Vagina (tissue), 2 donors: ENCODE data around the gene HAUS5. TPM values are rescaled to one million over a fixed set of nuclear protein-coding genes. Genes with fewer than 3 reads are reported as not detected.

ENCODE experiments used
- DNase-seq, 2 donors: peaks; one replicate each; pipeline ENCODE4 v3.0.0-alpha.2; 2017; ENCODE audit errors: extremely low spot score in 2 of 2
- H3K27ac ChIP-seq: fragments of 200-600 bp; sonication (generic); one replicate; pipeline ENCODE4 v1.5.1; 2019
- H3K27me3 ChIP-seq: fragments of 200-600 bp; sonication (generic); one replicate; pipeline ENCODE4 v1.5.1; 2019
- H3K36me3 ChIP-seq, 2 donors: fragments of 200-600 bp; sonication (generic); one replicate each; pipeline ENCODE4 v1.5.1; 2017 to 2019
- H3K4me1 ChIP-seq: fragments of 200-600 bp; sonication (generic); one replicate; pipeline ENCODE4 v1.5.1; 2019
- H3K4me3 ChIP-seq, 2 donors: fragments of 200-600 bp; sonication (generic); 1 replicate in 1 of 2; 2 replicates in 1 of 2; pipeline ENCODE4 v1.5.1; 2016 to 2019
- H3K9me3 ChIP-seq: fragments of 200-600 bp; sonication (generic); one replicate; pipeline ENCODE4 v1.5.1; 2019
- POLR2A ChIP-seq, 2 donors: fragments of 450-650 bp; IDR thresholded peaks; one replicate each; pipeline ENCODE4 v1.6.1; 2017; ENCODE audit warnings: antibody characterized with exemption in 2 of 2, mild to moderate bottlenecking in 2 of 2, moderate library complexity in 2 of 2
- POLR2AphosphoS5 ChIP-seq, 2 donors: sonication (generic); formaldehyde crosslinking; IDR thresholded peaks; one replicate each; pipeline ENCODE4 v1.9.0; 2017; ENCODE audit warnings: antibody characterized with exemption in 2 of 2, mild to moderate bottlenecking in 2 of 2, low read depth in 1 of 2; ENCODE audit not compliant: insufficient read depth in 1 of 2
- intact Hi-C: fragments of 100-400 bp; cut with DNase I; formaldehyde crosslinking; loops from one replicate; pipeline ENCODE4 v1.15.1; 2023
- total RNA-seq: library from RNA; depleted of rRNA; stranded (reverse); fragments of >200 nt; gene quantifications from one replicate; pipeline ENCODE4 v1.2.3, GENCODE V29; 2016
- TF ChIP-seq, protein P1 (sequence below), 3 experiments: fragments of 450-650 bp in 2 of 3; fragments of 200-600 bp in 1 of 3; sonication (generic) in 1 of 3; IDR thresholded peaks; one replicate each; pipeline ENCODE4 v1.5.1; 2017 to 2019; ENCODE audit warnings: antibody characterized with exemption in 3 of 3, mild to moderate bottlenecking in 2 of 3, moderate library complexity in 2 of 3

Gene HAUS5
- total RNA-seq, 1 donor from 2014 or later, result 11.0 TPM

GRCh38 chr19:35608251-35608650 is 4.3 kb upstream of the HAUS5 start:
- TF ChIP-seq, protein P1, sequence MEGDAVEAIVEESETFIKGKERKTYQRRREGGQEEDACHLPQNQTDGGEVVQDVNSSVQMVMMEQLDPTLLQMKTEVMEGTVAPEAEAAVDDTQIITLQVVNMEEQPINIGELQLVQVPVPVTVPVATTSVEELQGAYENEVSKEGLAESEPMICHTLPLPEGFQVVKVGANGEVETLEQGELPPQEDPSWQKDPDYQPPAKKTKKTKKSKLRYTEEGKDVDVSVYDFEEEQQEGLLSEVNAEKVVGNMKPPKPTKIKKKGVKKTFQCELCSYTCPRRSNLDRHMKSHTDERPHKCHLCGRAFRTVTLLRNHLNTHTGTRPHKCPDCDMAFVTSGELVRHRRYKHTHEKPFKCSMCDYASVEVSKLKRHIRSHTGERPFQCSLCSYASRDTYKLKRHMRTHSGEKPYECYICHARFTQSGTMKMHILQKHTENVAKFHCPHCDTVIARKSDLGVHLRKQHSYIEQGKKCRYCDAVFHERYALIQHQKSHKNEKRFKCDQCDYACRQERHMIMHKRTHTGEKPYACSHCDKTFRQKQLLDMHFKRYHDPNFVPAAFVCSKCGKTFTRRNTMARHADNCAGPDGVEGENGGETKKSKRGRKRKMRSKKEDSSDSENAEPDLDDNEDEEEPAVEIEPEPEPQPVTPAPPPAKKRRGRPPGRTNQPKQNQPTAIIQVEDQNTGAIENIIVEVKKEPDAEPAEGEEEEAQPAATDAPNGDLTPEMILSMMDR (IDR thresholded peaks at IDR 0.05), result no peak
- TF ChIP-seq POLR2A (IDR thresholded peaks at IDR 0.05), result no peak
- no peak for TF ChIP-seq POLR2AphosphoS5 (IDR thresholded peaks at IDR 0.05; ENCODE audit: insufficient read depth in 1 of 2, low read depth in 1 of 2)
- intact Hi-C loops, result no loop called here
- Histone ChIP-seq H3K36me3 (no peaks in the 10 kb centered on the region), H3K27me3 (no peaks in the 10 kb centered on the region), H3K4me1 (peaks cover 13% of the 10 kb centered on the region), H3K9me3 (peaks cover 3% of the 10 kb centered on the region), H3K4me3 (no peak overlapping the region), H3K27ac (no peak overlapping the region)
- DNase-seq, result no peak

- no peaks in the 10 kb centered on the region for H3K27me3 ChIP-seq
- no peak for DNase-seq
- no peak overlapping the region for H3K27ac ChIP-seq
- peaks cover 16% of the 10 kb centered on the region for H3K4me1 ChIP-seq
- no peaks in the 10 kb centered on the region for H3K36me3 ChIP-seq
- H3K9me3 ChIP-seq, result peaks cover 3% of the 10 kb centered on the region
- no peak overlapping the region for H3K4me3 ChIP-seq
- TF ChIP-seq, protein P1 (IDR thresholded peaks at IDR 0.05), result no peak
- intact Hi-C loops, result no loop called here
Measured at GRCh38 chr19:35609851-35610353, 2.6 kb upstream of the HAUS5 start.

GRCh38 chr19:35612224-35612558 is 344 bp upstream of the HAUS5 start:
- intact Hi-C loops, result no loop called here
- Histone ChIP-seq H3K9me3 (peaks cover 3% of the 10 kb centered on the region), H3K27ac (peak overlapping the region; percentile 57)

GRCh38 chr19:35613574-35613973 is 1.0 kb downstream of the HAUS5 start:
- Histone ChIP-seq H3K4me3 (no peak overlapping the region), H3K4me1 (peaks cover 16% of the 10 kb centered on the region), H3K36me3 (no peaks in the 10 kb centered on the region), H3K27me3 (no peaks in the 10 kb centered on the region), H3K9me3 (no peaks in the 10 kb centered on the region), H3K27ac (no peak overlapping the region)
- intact Hi-C loops, result no loop called here
- no peak for DNase-seq
- TF ChIP-seq, protein P1 (IDR thresholded peaks at IDR 0.05), result no peak
- TF ChIP-seq POLR2AphosphoS5 (IDR thresholded peaks at IDR 0.05; ENCODE audit: insufficient read depth in 1 of 2, low read depth in 1 of 2) (no peak), POLR2A (IDR thresholded peaks at IDR 0.05) (no peak)

More at GRCh38 chr19:35612224-35612558, 344 bp upstream of the HAUS5 start:
- TF ChIP-seq, protein P1 (IDR thresholded peaks at IDR 0.05), result no peak
- TF ChIP-seq POLR2AphosphoS5 (IDR thresholded peaks at IDR 0.05; ENCODE audit: insufficient read depth in 1 of 2, low read depth in 1 of 2), result no peak
- no peak for TF ChIP-seq POLR2A (IDR thresholded peaks at IDR 0.05)
- Histone ChIP-seq H3K36me3 (no peaks in the 10 kb centered on the region), H3K4me1 (peaks cover 16% of the 10 kb centered on the region), H3K4me3 (peak overlapping the region; percentile 56 to 90), H3K27me3 (no peaks in the 10 kb centered on the region)
- no peak for DNase-seq

DNA sequence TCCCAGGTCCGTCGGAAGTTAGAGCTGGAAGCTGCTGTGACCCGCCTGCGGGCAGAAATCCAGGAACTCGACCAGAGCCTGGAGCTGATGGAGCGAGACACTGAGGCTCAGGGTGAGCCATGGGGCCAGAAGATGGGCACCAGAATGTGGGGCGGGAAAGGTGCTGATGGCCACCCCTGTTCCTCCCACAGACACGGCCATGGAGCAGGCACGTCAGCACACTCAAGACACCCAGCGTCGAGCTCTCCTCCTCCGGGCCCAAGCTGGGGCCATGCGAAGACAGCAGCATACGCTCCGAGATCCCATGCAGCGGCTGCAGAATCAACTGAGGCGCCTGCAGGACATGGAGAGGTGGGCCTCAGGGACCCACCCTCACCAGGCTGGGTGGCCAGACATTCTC is 2.5 kb downstream of the HAUS5 start:
- H3K27ac ChIP-seq, result no peak overlapping the region
- no peak overlapping the region for H3K4me3 ChIP-seq
- H3K27me3 ChIP-seq, result no peaks in the 10 kb centered on the region
- no peak for DNase-seq
- TF ChIP-seq, protein P1 (IDR thresholded peaks at IDR 0.05), result no peak
- no peak for TF ChIP-seq POLR2A (IDR thresholded peaks at IDR 0.05)
- no peak for TF ChIP-seq POLR2AphosphoS5 (IDR thresholded peaks at IDR 0.05; ENCODE audit: insufficient read depth in 1 of 2, low read depth in 1 of 2)
- intact Hi-C loops, result no loop called here
- H3K9me3 ChIP-seq, result no peaks in the 10 kb centered on the region
- H3K4me1 ChIP-seq, result peaks cover 16% of the 10 kb centered on the region
- no peaks in the 10 kb centered on the region for H3K36me3 ChIP-seq
